Hepatocyte (in vitro differentiated cells): ENCODE measurements around the gene RGMB. TPM values are rescaled to one million over a fixed set of nuclear protein-coding genes. Genes with fewer than 3 reads are reported as not detected.
"Not testable (repeated sequence)": the region's sequence is repeated elsewhere in the genome, so short reads cannot be mapped to it uniquely, and the experiment has no call there.

ENCODE experiments used
- DNase-seq: peaks from one replicate; pipeline ENCODE4 v3.0.0-alpha.2; 2016; ENCODE audit warnings: low spot score
- H2AFZ ChIP-seq: fragments of 200-600 bp; sonication (generic); 2 replicates; pipeline ENCODE4 v1.6.0; 2016; ENCODE audit warnings: antibody characterized with exemption, mild to moderate bottlenecking
- H3K27ac ChIP-seq: fragments of 200-600 bp; sonication (generic); 2 replicates; pipeline ENCODE4 v1.5.1; 2016; ENCODE audit warnings: mild to moderate bottlenecking
- H3K27me3 ChIP-seq: fragments of 200-600 bp; sonication (generic); 2 replicates; pipeline ENCODE4 v1.6.1; 2016
- H3K36me3 ChIP-seq: fragments of 200-600 bp; sonication (generic); replicated peaks from 2 replicates; pipeline ENCODE4 v1.5.1; 2016; ENCODE audit warnings: low read depth; ENCODE audit not compliant: insufficient read depth
- H3K4me1 ChIP-seq: fragments of 200-600 bp; sonication (generic); 2 replicates; pipeline ENCODE4 v1.5.1; 2016; ENCODE audit warnings: mild to moderate bottlenecking, moderate library complexity; ENCODE audit not compliant: insufficient read depth
- H3K4me2 ChIP-seq: fragments of 200-600 bp; sonication (generic); 2 replicates; pipeline ENCODE4 v1.6.0; 2016
- H3K4me3 ChIP-seq: fragments of 200-600 bp; sonication (generic); 2 replicates; pipeline ENCODE4 v1.5.1; 2016; ENCODE audit warnings: mild to moderate bottlenecking
- H3K79me2 ChIP-seq: fragments of 200-600 bp; sonication (generic); 2 replicates; pipeline ENCODE4 v1.6.0; 2017; ENCODE audit warnings: mild to moderate bottlenecking
- H3K9me2 ChIP-seq: fragments of 200-600 bp; sonication (generic); replicated peaks from 2 replicates; pipeline ENCODE4 v1.6.0; 2017; ENCODE audit warnings: mild to moderate bottlenecking; ENCODE audit not compliant: insufficient read depth
- H3K9me3 ChIP-seq: fragments of 200-600 bp; sonication (generic); 2 replicates; pipeline ENCODE4 v1.5.1; 2016; ENCODE audit warnings: low read depth, mild to moderate bottlenecking
- H4K20me1 ChIP-seq: fragments of 200-600 bp; sonication (generic); 2 replicates; pipeline ENCODE4 v1.6.0; 2016; ENCODE audit warnings: mild to moderate bottlenecking; ENCODE audit not compliant: insufficient read depth, poor library complexity, severe bottlenecking
- EZH2 ChIP-seq: fragments of 200-600 bp; sonication (generic); IDR thresholded peaks from 2 replicates; pipeline ENCODE4 v1.6.1; 2016; ENCODE audit warnings: antibody characterized with exemption, mild to moderate bottlenecking, borderline replicate concordance
- EZH2phosphoT487 ChIP-seq: fragments of 200-600 bp; sonication (generic); IDR thresholded peaks from one replicate; pipeline ENCODE4 v1.6.1; 2018; ENCODE audit warnings: antibody characterized with exemption, mild to moderate bottlenecking, low read depth, moderate library complexity; ENCODE audit not compliant: unreplicated experiment, severe bottlenecking
- WGBS: methylation state at CpG from one replicate; pipeline ENCODE4 v1.1.6; 2016; ENCODE audit warnings: low lambda C conversion rate; ENCODE audit errors: missing lambda C conversion rate; 5-methylcytosine and 5-hydroxymethylcytosine counted together
- polyA plus RNA-seq: library from polyadenylated mRNA; unstranded; fragments of >200 nt; fragmentation: Nextera tagmentation; extraction: Ambion mirVana; gene quantifications from 2 replicates; pipeline ENCODE4 v1.2.1, GENCODE V29; 2016
- total RNA-seq: library from RNA; depleted of rRNA; stranded (reverse); fragments of >200 nt; gene quantifications from 2 replicates; pipeline ENCODE4 v1.2.3, GENCODE V29; 2014
- TF ChIP-seq, protein P1 (sequence below): fragments of 200-600 bp; sonication (generic); IDR thresholded peaks from 2 replicates; pipeline ENCODE4 v1.5.1; 2016; ENCODE audit warnings: antibody characterized with exemption, mild to moderate bottlenecking; ENCODE audit not compliant: poor library complexity

Gene RGMB
- total and polyA plus RNA-seq, 2 experiments from 2014 or later = 8.4 to 11.6 TPM

DNA sequence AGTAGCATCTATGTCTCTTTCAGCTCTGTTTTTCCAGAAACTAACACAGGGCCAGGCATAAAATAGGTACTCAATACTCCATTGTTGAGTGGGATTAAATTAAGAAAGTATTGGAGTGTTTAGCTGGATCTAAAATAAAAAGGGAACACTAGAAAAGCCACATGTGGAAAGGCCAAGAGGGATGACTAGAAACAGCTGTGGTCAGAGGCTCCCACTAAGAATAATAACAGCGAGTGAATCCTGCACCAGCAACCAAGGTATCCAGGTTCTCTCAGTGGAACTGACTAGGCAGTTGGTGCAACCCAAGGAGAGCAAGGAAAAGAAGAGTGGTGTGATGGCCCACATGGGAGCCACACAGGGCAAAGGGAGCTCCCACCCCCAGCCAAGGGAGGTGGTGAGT is 31.5 kb upstream of the RGMB start:
- Histone ChIP-seq H3K36me3 (no peaks in the 10 kb centered on the region), H3K27ac (no peak overlapping the region), H3K4me2 (no peak overlapping the region), H3K9me3 (no peaks in the 10 kb centered on the region), H3K27me3 (no peaks in the 10 kb centered on the region), H3K79me2 (no peaks in the 10 kb centered on the region), H2AFZ (no peak overlapping the region), H4K20me1 (no peaks in the 10 kb centered on the region), H3K4me1 (no peaks in the 10 kb centered on the region), H3K9me2 (no peaks in the 10 kb centered on the region), H3K4me3 (no peak overlapping the region)
- WGBS = 59% methylated on average over 1 of the region's 1 CpG
- TF ChIP-seq EZH2phosphoT487 (no peak), EZH2 (no peak)
- TF ChIP-seq, protein P1, sequence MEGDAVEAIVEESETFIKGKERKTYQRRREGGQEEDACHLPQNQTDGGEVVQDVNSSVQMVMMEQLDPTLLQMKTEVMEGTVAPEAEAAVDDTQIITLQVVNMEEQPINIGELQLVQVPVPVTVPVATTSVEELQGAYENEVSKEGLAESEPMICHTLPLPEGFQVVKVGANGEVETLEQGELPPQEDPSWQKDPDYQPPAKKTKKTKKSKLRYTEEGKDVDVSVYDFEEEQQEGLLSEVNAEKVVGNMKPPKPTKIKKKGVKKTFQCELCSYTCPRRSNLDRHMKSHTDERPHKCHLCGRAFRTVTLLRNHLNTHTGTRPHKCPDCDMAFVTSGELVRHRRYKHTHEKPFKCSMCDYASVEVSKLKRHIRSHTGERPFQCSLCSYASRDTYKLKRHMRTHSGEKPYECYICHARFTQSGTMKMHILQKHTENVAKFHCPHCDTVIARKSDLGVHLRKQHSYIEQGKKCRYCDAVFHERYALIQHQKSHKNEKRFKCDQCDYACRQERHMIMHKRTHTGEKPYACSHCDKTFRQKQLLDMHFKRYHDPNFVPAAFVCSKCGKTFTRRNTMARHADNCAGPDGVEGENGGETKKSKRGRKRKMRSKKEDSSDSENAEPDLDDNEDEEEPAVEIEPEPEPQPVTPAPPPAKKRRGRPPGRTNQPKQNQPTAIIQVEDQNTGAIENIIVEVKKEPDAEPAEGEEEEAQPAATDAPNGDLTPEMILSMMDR = no peak
- DNase-seq = no peak

DNA sequence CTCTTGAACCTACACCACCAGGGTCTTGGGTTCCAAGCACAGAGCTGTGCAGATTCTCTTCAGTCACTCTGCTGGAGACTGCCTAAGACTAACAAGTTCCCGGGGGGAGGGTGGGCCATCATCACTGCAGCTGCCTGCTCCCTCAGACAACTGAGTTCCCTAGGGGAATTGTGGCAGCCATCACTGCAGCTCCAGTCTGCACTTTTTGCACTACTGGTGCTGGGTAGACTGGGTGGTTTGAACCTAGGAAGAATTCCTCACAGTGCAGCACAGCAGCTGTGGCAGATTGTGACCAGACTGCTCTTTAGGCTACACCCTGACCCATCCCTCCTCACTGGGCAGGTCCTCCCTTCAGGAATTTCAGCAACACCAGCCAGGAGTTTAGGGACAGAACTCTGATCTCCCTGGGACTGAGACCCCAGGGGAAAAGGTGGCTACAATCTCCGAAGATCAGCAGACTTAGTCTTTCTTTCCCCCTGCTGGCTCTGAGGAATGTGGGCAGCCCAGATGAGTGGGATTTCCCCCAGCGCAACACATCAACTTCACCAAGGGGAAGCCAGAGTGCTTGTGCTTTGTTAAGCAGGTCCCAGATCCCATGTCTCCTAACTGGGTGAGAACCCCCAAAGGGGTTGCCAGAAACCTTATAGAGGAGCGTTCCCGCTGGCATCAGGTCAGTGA is 30.9 kb upstream of the RGMB start:
- Histone ChIP-seq H3K79me2 (no peaks in the 10 kb centered on the region), H3K27me3 (no peaks in the 10 kb centered on the region), H2AFZ (no peak overlapping the region), H3K27ac (no peak overlapping the region), H4K20me1 (no peaks in the 10 kb centered on the region), H3K4me1 (no peaks in the 10 kb centered on the region), H3K9me2 (no peaks in the 10 kb centered on the region), H3K36me3 (no peaks in the 10 kb centered on the region), H3K9me3 (no peaks in the 10 kb centered on the region), H3K4me3 (no peak overlapping the region), H3K4me2 (no peak overlapping the region)
- TF ChIP-seq EZH2 (no peak), EZH2phosphoT487 (no peak)
- TF ChIP-seq, protein P1 = no peak
- WGBS = 79% methylated on average over 5 of the region's 5 CpGs
- DNase-seq = no peak

DNA sequence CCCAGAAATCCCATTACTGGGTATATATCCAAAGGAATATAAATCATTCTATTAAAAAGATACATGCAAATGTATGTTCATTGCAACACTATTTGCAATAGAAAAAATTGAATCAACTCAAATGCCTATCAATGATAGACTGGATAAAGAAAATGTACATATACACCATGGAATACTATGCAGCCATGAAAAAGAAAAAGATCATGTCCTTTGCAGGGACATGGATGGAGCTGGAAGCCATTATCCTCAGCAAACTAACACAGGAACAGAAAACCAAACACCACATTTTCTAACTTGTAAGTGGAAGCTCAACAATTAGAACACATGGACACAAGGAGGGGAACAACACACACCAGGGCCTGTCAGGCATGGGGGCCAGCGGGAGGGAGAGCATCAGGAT is 25.2 kb upstream of the RGMB start:
- not testable (repeated sequence) for H3K36me3 ChIP-seq, H3K4me1 ChIP-seq, H3K27ac ChIP-seq, H2AFZ ChIP-seq, H4K20me1 ChIP-seq, H3K27me3 ChIP-seq, H3K9me3 ChIP-seq, DNase-seq, H3K4me3 ChIP-seq, H3K4me2 ChIP-seq, H3K9me2 ChIP-seq, H3K79me2 ChIP-seq
- WGBS = 100% methylated on average over 1 of the region's 1 CpG

DNA sequence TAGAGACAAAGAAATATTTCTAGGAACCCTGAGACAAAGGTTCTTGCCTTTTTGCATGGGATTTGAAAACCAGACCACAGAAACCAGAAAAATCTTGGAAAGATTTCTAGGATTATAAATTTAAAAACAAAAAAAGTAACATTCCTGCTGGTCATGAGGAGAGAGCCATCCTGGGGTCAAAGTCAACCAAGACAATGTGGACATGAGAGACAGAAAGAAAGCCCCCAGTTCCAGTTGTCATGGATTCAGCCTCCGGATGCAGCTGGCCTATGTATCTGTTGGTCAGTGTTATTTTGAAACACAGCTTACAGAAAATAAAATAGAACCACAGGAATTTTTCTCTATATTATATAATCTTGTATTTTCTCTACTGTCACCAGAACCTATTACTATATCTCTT is 24.4 kb upstream of the RGMB start:
- no peaks in the 10 kb centered on the region for H3K79me2 ChIP-seq
- TF ChIP-seq EZH2 = no peak
- TF ChIP-seq, protein P1 = no peak
- no peak for TF ChIP-seq EZH2phosphoT487
- H2AFZ ChIP-seq = no peak overlapping the region
- WGBS = 89% methylated on average over 1 of the region's 1 CpG
- no peaks in the 10 kb centered on the region for H3K27me3 ChIP-seq
- no peak overlapping the region for H3K4me2 ChIP-seq
- no peak for DNase-seq
- H3K4me3 ChIP-seq = no peak overlapping the region
- H3K9me3 ChIP-seq = no peaks in the 10 kb centered on the region
- H3K36me3 ChIP-seq = no peaks in the 10 kb centered on the region
- H3K27ac ChIP-seq = no peak overlapping the region
- H4K20me1 ChIP-seq = no peaks in the 10 kb centered on the region
- no peaks in the 10 kb centered on the region for H3K4me1 ChIP-seq
- no peaks in the 10 kb centered on the region for H3K9me2 ChIP-seq
